Measurements from ENCODE around the gene CPEB4. TPM values are rescaled to one million over a fixed set of nuclear protein-coding genes. Genes with fewer than 3 reads are reported as not detected.

Gene CPEB4
- total RNA-seq, 1 experiment from 2014 or later, result 11.1 TPM

- ChIA-PET RAD21 (ENCODE audit: low non-redundant PET in 1 of 2, low total read pairs in 2 of 2, uncharacterized antibody in 2 of 2, unreplicated experiment in 2 of 2) (no interaction called here), POLR2A (no interaction called here), CTCF (interaction anchor here (1.1 to 2.4 kb wide), 2 partner anchors 11 to 348 kb away, joined by 3 to 8 read pairs; partner anchors contain the start of gene BOD1)
- DNase-seq (ENCODE audit: low read depth, low spot score), result no peak
- no peak overlapping the region for H3K4me3 ChIP-seq (replicated peaks in 1 of 2; ENCODE audit: low read depth in 1 of 2, low read length in 2 of 2)
- intact Hi-C loops (cut with micrococcal nuclease), result no loop called here
- H3K9ac ChIP-seq (ENCODE audit: low read length), result no peak overlapping the region
- no peaks in the 10 kb centered on the region for H3K36me3 ChIP-seq (ENCODE audit: control insufficient read depth in 1 of 2, insufficient read depth in 2 of 2, low read length in 2 of 2)
- no peaks in the 10 kb centered on the region for H3K4me1 ChIP-seq (ENCODE audit: control insufficient read depth in 1 of 2, insufficient read depth in 2 of 2, low read length in 2 of 2)
- no peaks in the 10 kb centered on the region for H3K79me2 ChIP-seq (ENCODE audit: insufficient read depth, low read length)
- BruUV-seq (replicated peaks), result no TSS peak
- no peaks in the 10 kb centered on the region for H3K9me3 ChIP-seq (ENCODE audit: control insufficient read depth in 1 of 2, insufficient read depth in 1 of 2, low read depth in 1 of 2, low read length in 2 of 2)
- H4K20me1 ChIP-seq (ENCODE audit: insufficient read depth), result no peaks in the 10 kb centered on the region
- no peaks in the 10 kb centered on the region for H3K9me2 ChIP-seq (ENCODE audit: insufficient read depth)
- no peak overlapping the region for H3K4me2 ChIP-seq (ENCODE audit: low read length)
- TF ChIP-seq ZFX (IDR thresholded peaks at IDR 0.05), result no peak
- no peak for TF ChIP-seq SRF (IDR thresholded peaks at IDR 0.05; ENCODE audit: low read depth)
- peak; percentile 54 for TF ChIP-seq TCF7L2 (IDR thresholded peaks at IDR 0.05; ENCODE audit: borderline replicate concordance, extremely low read depth, insufficient read depth, insufficient read length)
- ATAC-seq, result no peak
- H3K27me3 ChIP-seq (ENCODE audit: insufficient read depth, low read length), result no peaks in the 10 kb centered on the region
- H3K27ac ChIP-seq (ENCODE audit: low read depth, low read length), result no peak overlapping the region
- H2AFZ ChIP-seq (ENCODE audit: low read depth, low read length, poor library complexity, severe bottlenecking), result no peak overlapping the region
Observed at GRCh38 chr5:173963867-173964441, 75.8 kb downstream of the CPEB4 start.

GRCh38 chr5:173964506-173964905 lies 76.4 kb downstream of the CPEB4 start:
- POLR2A ChIA-PET, result no interaction called here
- H3K4me2 ChIP-seq (ENCODE audit: low read length), result no peak overlapping the region

More at GRCh38 chr5:173964506-173964905, 76.4 kb downstream of the CPEB4 start:
- Histone ChIP-seq H3K79me2 (ENCODE audit: insufficient read depth, low read length) (no peaks in the 10 kb centered on the region), H3K4me1 (ENCODE audit: control insufficient read depth in 1 of 2, insufficient read depth in 2 of 2, low read length in 2 of 2) (no peaks in the 10 kb centered on the region), H2AFZ (ENCODE audit: low read depth, low read length, poor library complexity, severe bottlenecking) (no peak overlapping the region), H3K4me3 (replicated peaks in 1 of 2; ENCODE audit: low read depth in 1 of 2, low read length in 2 of 2) (no peak overlapping the region), H3K27ac (ENCODE audit: low read depth, low read length) (no peak overlapping the region), H3K9me2 (ENCODE audit: insufficient read depth) (no peaks in the 10 kb centered on the region), H3K27me3 (ENCODE audit: insufficient read depth, low read length) (no peaks in the 10 kb centered on the region), H3K9ac (ENCODE audit: low read length) (no peak overlapping the region), H3K36me3 (ENCODE audit: control insufficient read depth in 1 of 2, insufficient read depth in 2 of 2, low read length in 2 of 2) (no peaks in the 10 kb centered on the region), H4K20me1 (ENCODE audit: insufficient read depth) (no peaks in the 10 kb centered on the region), H3K9me3 (ENCODE audit: control insufficient read depth in 1 of 2, insufficient read depth in 1 of 2, low read depth in 1 of 2, low read length in 2 of 2) (no peaks in the 10 kb centered on the region)
- intact Hi-C loops (cut with micrococcal nuclease), result no loop called here
- DNase-seq (ENCODE audit: low read depth, low spot score) (no peak), ATAC-seq (no peak)
- RAD21 ChIA-PET (ENCODE audit: low non-redundant PET in 1 of 2, low total read pairs in 2 of 2, uncharacterized antibody in 2 of 2, unreplicated experiment in 2 of 2), result no interaction called here
- TF ChIP-seq POLR2AphosphoS5 (IDR thresholded peaks at IDR 0.05; ENCODE audit: low read depth, low read length) (no peak), CTCF (IDR thresholded peaks at IDR 0.05 in 2 of 3, conservative IDR thresholded peaks at IDR 0.05 in 1 of 3; ENCODE audit: borderline replicate concordance in 1 of 3, insufficient read depth in 1 of 3, low read depth in 2 of 3, low read length in 2 of 3) (no peak), FOSL1 (IDR thresholded peaks at IDR 0.05; ENCODE audit: low read depth) (no peak), YY1 (IDR thresholded peaks at IDR 0.05; ENCODE audit: extremely low read depth, insufficient replicate concordance, low read depth, low read length) (no peak)
- BruUV-seq (replicated peaks), result no TSS peak
- CTCF ChIA-PET, result interaction anchor here (2.4 kb wide), 1 partner anchor 349 kb away, joined by 8 read pairs; the partner anchor contains the start of gene BOD1
